OCI-LY1 (cell line): ENCODE data around the gene SOX13.
"Not testable (repeated sequence)": the region's sequence is repeated elsewhere in the genome, so short reads cannot be mapped to it uniquely, and the experiment has no call there.

Source experiments
- CTCF ChIP-seq: fragments of 200-600 bp; sonication (generic), shearing (Covaris generic); IDR thresholded peaks from 2 replicates; pipeline ENCODE4 v1.5.1; 2017; ENCODE audit warnings: mild to moderate bottlenecking, antibody characterized with exemption, low read length, moderate library complexity, mixed read lengths
- EZH2 ChIP-seq: fragments of 200-600 bp; sonication (generic), shearing (Covaris generic); IDR thresholded peaks from 2 replicates; pipeline ENCODE4 v1.8.0; 2017; ENCODE audit warnings: borderline replicate concordance, mixed run types, mild to moderate bottlenecking, antibody characterized with exemption, low read length, moderate library complexity, mixed read lengths

DNA sequence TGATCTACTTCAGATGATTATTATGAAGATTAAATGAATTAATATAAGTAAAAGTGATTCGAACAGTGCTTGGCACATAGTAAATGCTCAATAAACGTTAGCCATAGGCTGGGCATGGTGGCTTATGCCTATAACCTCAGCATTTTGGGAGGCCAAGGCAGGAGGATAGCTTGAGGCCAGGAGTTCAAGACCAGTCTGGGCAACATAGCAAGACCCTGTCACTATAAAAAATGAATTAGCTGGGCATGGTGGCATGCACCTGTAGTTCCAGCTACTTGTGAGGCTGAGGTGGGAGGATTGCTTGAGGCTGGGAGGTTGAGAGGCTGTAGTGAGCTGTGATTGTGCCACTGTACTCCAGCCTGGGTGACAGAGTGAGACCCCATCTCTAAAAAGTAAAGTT lies 26.8 kb downstream of the SOX13 start:
- TF ChIP-seq CTCF, EZH2: not testable (repeated sequence)
